ENCODE measurements around the gene SLC2A14.
"Not testable (repeated sequence)": the region's sequence is repeated elsewhere in the genome, so short reads cannot be mapped to it uniquely, and the experiment has no call there.

SLC2A14 gene

GRCh38 chr12:7916936-7917335 is 44.2 kb upstream of the SLC2A14 start:
- Histone ChIP-seq H3K79me2 (ENCODE audit: insufficient read depth, low read length) (no peaks in the 10 kb centered on the region; the same call in 1 of the 2 replicates), H3K27me3 (ENCODE audit: insufficient read depth, low read length, poor library complexity, severe bottlenecking) (no peaks in the 10 kb centered on the region), H3K36me3 (ENCODE audit: insufficient read depth, low read length) (peaks cover 29% of the 10 kb centered on the region; the same call in 1 of the 2 replicates), H3K9me2 (replicated peaks; ENCODE audit: low read depth, low read length) (no peaks in the 10 kb centered on the region), H3K4me3 (ENCODE audit: low read length, poor library complexity, severe bottlenecking) (no peak overlapping the region), H3K4me2 (ENCODE audit: low read depth, low read length, poor library complexity, severe bottlenecking) (no peak overlapping the region), H3F3A (ENCODE audit: low read depth) (no peaks in the 10 kb centered on the region), H3K9me3 (ENCODE audit: insufficient read depth, low read depth, low read length) (no peaks in the 10 kb centered on the region), H3K4me1 (ENCODE audit: insufficient read depth, low read length, poor library complexity, severe bottlenecking) (no peaks in the 10 kb centered on the region), H3K9ac (ENCODE audit: low read depth, low read length, poor library complexity, severe bottlenecking) (no peak overlapping the region), H4K20me1 (ENCODE audit: insufficient read depth, low read length, poor library complexity, severe bottlenecking) (peaks cover 4% of the 10 kb centered on the region), H2AFZ (ENCODE audit: low read length) (no peak overlapping the region)
- TF ChIP-seq EZH2phosphoT487 (IDR thresholded peaks at IDR 0.05; ENCODE audit: borderline replicate concordance) (no peak), CTCF (conservative IDR thresholded peaks at IDR 0.05; ENCODE audit: low read length) (no peak)

GRCh38 chr12:7915661-7916403 is 43.1 kb upstream of the SLC2A14 start:
- H3K27me3 ChIP-seq (ENCODE audit: insufficient read depth, low read length, poor library complexity, severe bottlenecking) = no peaks in the 10 kb centered on the region
- H3K9me2 ChIP-seq (replicated peaks; ENCODE audit: low read depth, low read length) = no peaks in the 10 kb centered on the region
- peaks cover 18% of the 10 kb centered on the region; the same call in 1 of the 2 replicates for H3K36me3 ChIP-seq (ENCODE audit: insufficient read depth, low read length)
- H3F3A ChIP-seq (ENCODE audit: low read depth) = no peaks in the 10 kb centered on the region
- TF ChIP-seq CTCF (conservative IDR thresholded peaks at IDR 0.05; ENCODE audit: low read length) (no peak), EZH2phosphoT487 (IDR thresholded peaks at IDR 0.05; ENCODE audit: borderline replicate concordance) (no peak)
- no peaks in the 10 kb centered on the region for H3K9me3 ChIP-seq (ENCODE audit: insufficient read depth, low read depth, low read length)
- H4K20me1 ChIP-seq (ENCODE audit: insufficient read depth, low read length, poor library complexity, severe bottlenecking) = peaks cover 4% of the 10 kb centered on the region
- no peak overlapping the region for H3K4me2 ChIP-seq (ENCODE audit: low read depth, low read length, poor library complexity, severe bottlenecking)
- no peak overlapping the region for H2AFZ ChIP-seq (ENCODE audit: low read length)
- H3K4me1 ChIP-seq (ENCODE audit: insufficient read depth, low read length, poor library complexity, severe bottlenecking) = no peaks in the 10 kb centered on the region
- no peak overlapping the region for H3K4me3 ChIP-seq (ENCODE audit: low read length, poor library complexity, severe bottlenecking)
- no peaks in the 10 kb centered on the region; the same call in 1 of the 2 replicates for H3K79me2 ChIP-seq (ENCODE audit: insufficient read depth, low read length)
- H3K9ac ChIP-seq (ENCODE audit: low read depth, low read length, poor library complexity, severe bottlenecking) = no peak overlapping the region

GRCh38 chr12:7910106-7910505 is 37.4 kb upstream of the SLC2A14 start:
- H3K9ac ChIP-seq (ENCODE audit: low read depth, low read length, poor library complexity, severe bottlenecking); H3K9me2 ChIP-seq (replicated peaks; ENCODE audit: low read depth, low read length); H3K4me2 ChIP-seq (ENCODE audit: low read depth, low read length, poor library complexity, severe bottlenecking): not testable (repeated sequence)

GRCh38 chr12:7907009-7907408 is 34.3 kb upstream of the SLC2A14 start:
- no peak overlapping the region for H3K4me3 ChIP-seq (ENCODE audit: low read length, poor library complexity, severe bottlenecking)
- no peaks in the 10 kb centered on the region for H3K36me3 ChIP-seq (ENCODE audit: insufficient read depth, low read length)
- H3K79me2 ChIP-seq (ENCODE audit: insufficient read depth, low read length) = no peaks in the 10 kb centered on the region
- no peaks in the 10 kb centered on the region for H3F3A ChIP-seq (ENCODE audit: low read depth)
- TF ChIP-seq EZH2phosphoT487 (IDR thresholded peaks at IDR 0.05; ENCODE audit: borderline replicate concordance) (no peak), CTCF (conservative IDR thresholded peaks at IDR 0.05; ENCODE audit: low read length) (peak; percentile 60)
- no peaks in the 10 kb centered on the region for H3K9me2 ChIP-seq (replicated peaks; ENCODE audit: low read depth, low read length)
- H4K20me1 ChIP-seq (ENCODE audit: insufficient read depth, low read length, poor library complexity, severe bottlenecking) = no peaks in the 10 kb centered on the region
- H3K27me3 ChIP-seq (ENCODE audit: insufficient read depth, low read length, poor library complexity, severe bottlenecking) = no peaks in the 10 kb centered on the region
- no peak overlapping the region for H2AFZ ChIP-seq (ENCODE audit: low read length)
- H3K4me2 ChIP-seq (ENCODE audit: low read depth, low read length, poor library complexity, severe bottlenecking) = no peak overlapping the region
- no peaks in the 10 kb centered on the region for H3K4me1 ChIP-seq (ENCODE audit: insufficient read depth, low read length, poor library complexity, severe bottlenecking)
- H3K9ac ChIP-seq (ENCODE audit: low read depth, low read length, poor library complexity, severe bottlenecking) = no peak overlapping the region
- H3K9me3 ChIP-seq (ENCODE audit: insufficient read depth, low read depth, low read length) = no peaks in the 10 kb centered on the region

More at GRCh38 chr12:7910106-7910505, 37.4 kb upstream of the SLC2A14 start:
- H3K27me3 ChIP-seq (ENCODE audit: insufficient read depth, low read length, poor library complexity, severe bottlenecking); H3F3A ChIP-seq (ENCODE audit: low read depth); H2AFZ ChIP-seq (ENCODE audit: low read length); H3K79me2 ChIP-seq (ENCODE audit: insufficient read depth, low read length); H4K20me1 ChIP-seq (ENCODE audit: insufficient read depth, low read length, poor library complexity, severe bottlenecking); H3K4me1 ChIP-seq (ENCODE audit: insufficient read depth, low read length, poor library complexity, severe bottlenecking); H3K4me3 ChIP-seq (ENCODE audit: low read length, poor library complexity, severe bottlenecking); H3K9me3 ChIP-seq (ENCODE audit: insufficient read depth, low read depth, low read length); H3K36me3 ChIP-seq (ENCODE audit: insufficient read depth, low read length): not testable (repeated sequence)

- not testable (repeated sequence) for H4K20me1 ChIP-seq (ENCODE audit: insufficient read depth, low read length, poor library complexity, severe bottlenecking); H3K9me2 ChIP-seq (replicated peaks; ENCODE audit: low read depth, low read length); H3K9me3 ChIP-seq (ENCODE audit: insufficient read depth, low read depth, low read length); H3K4me3 ChIP-seq (ENCODE audit: low read length, poor library complexity, severe bottlenecking); H3K4me1 ChIP-seq (ENCODE audit: insufficient read depth, low read length, poor library complexity, severe bottlenecking); H3K27me3 ChIP-seq (ENCODE audit: insufficient read depth, low read length, poor library complexity, severe bottlenecking); H2AFZ ChIP-seq (ENCODE audit: low read length); H3K4me2 ChIP-seq (ENCODE audit: low read depth, low read length, poor library complexity, severe bottlenecking); H3K9ac ChIP-seq (ENCODE audit: low read depth, low read length, poor library complexity, severe bottlenecking); H3F3A ChIP-seq (ENCODE audit: low read depth); H3K36me3 ChIP-seq (ENCODE audit: insufficient read depth, low read length); H3K79me2 ChIP-seq (ENCODE audit: insufficient read depth, low read length)
These were observed 33.6 kb upstream of the SLC2A14 start for GRCh38 chr12:7906303-7906702.

Data from Loucy (cell line).